ES-I3 (cell line): Measurements from ENCODE around the gene PDE4B.
"Not testable (repeated sequence)": the region's sequence is repeated elsewhere in the genome, so short reads cannot be mapped to it uniquely, and the experiment has no call there.

Source experiments
- H3K36me3 ChIP-seq: 2 replicates; pipeline ENCODE4 v1.6.1; 2013; ENCODE audit warnings: mild to moderate bottlenecking, low read length, control low read depth, moderate library complexity; ENCODE audit not compliant: insufficient read depth
- H3K4me1 ChIP-seq: 2 replicates; pipeline ENCODE4 v1.6.1; 2013; ENCODE audit warnings: mild to moderate bottlenecking, control low read depth, low read length; ENCODE audit not compliant: insufficient read depth
- H3K9ac ChIP-seq: 2 replicates; pipeline ENCODE4 v1.6.1; 2013; ENCODE audit warnings: low read depth, mild to moderate bottlenecking, low read length, moderate library complexity
- H3K9me3 ChIP-seq: 2 replicates; pipeline ENCODE4 v1.6.1; 2013; ENCODE audit warnings: mild to moderate bottlenecking, low read length, moderate library complexity; ENCODE audit not compliant: control insufficient read depth, insufficient read depth

The PDE4B gene

GRCh38 chr1:65992165-65992821 is 199.6 kb downstream of the PDE4B start:
- no peaks in the 10 kb centered on the region for H3K4me1 ChIP-seq
- no peak overlapping the region for H3K9ac ChIP-seq
- no peaks in the 10 kb centered on the region for H3K9me3 ChIP-seq
- no peaks in the 10 kb centered on the region for H3K36me3 ChIP-seq

DNA sequence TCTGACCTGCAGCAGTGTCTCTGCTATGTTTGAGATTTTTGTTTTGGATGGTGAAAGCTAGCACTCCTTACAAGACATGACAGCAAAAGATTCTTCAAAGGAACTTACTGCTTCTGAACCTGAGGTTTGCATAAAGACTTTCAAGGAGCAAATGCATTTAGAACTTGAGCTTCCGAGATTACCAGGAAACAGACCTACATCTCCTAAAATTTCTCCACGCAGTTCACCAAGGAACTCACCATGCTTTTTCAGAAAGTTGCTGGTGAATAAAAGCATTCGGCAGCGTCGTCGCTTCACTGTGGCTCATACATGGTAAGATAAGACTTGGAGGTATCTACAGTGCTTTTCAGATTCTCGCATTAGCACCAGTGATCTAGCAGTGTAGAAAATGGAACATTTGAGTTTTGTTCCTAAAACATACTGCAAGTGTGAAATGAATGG is 200.2 kb downstream of the PDE4B start:
- no peaks in the 10 kb centered on the region for H3K36me3 ChIP-seq
- no peak overlapping the region for H3K9ac ChIP-seq
- H3K9me3 ChIP-seq, result no peaks in the 10 kb centered on the region
- H3K4me1 ChIP-seq, result no peaks in the 10 kb centered on the region

- Histone ChIP-seq H3K4me1 (no peaks in the 10 kb centered on the region), H3K9me3 (no peaks in the 10 kb centered on the region), H3K9ac (no peak overlapping the region), H3K36me3 (no peaks in the 10 kb centered on the region)
Measured at GRCh38 chr1:65994223-65994622, 201.5 kb downstream of the PDE4B start.

DNA sequence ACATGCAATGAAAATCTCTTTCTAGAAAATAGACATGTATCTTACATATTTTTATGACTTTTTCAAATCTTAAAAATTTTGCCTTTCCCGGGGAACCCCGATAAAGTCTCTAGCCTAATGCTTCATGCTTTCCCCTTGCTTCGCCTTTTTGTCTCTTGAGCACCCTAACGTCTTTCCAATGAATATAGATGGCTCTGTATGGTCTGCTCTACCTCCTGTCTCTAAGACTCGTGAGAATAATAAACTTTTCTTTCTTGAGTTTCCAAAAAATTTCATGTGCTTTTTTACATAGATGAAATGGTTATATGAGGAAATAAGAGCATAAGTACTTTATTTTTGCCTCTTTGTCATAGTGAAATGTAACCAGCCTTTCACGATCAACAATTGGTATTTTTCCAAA is 202.6 kb downstream of the PDE4B start:
- no peak overlapping the region for H3K9ac ChIP-seq
- no peaks in the 10 kb centered on the region for H3K36me3 ChIP-seq
- no peaks in the 10 kb centered on the region for H3K9me3 ChIP-seq
- H3K4me1 ChIP-seq, result no peaks in the 10 kb centered on the region

DNA sequence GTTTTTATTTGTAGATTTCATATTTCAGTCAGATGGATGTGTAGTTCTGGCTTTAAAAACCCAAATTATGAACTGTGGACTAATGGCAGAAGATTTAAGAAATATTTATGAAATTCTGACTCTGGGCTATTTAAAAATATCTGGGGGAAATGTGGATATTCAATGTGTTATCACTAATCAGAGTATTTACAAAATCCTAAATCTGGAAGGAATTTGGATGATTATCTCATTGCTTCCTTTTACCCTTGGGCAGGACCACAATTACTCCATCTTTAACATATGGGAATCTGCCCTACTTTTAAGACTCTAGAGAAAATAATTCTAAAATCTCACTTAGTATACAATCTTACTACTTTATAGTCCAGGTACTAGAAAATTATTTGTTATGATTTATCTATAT is 203.2 kb downstream of the PDE4B start:
- H3K36me3 ChIP-seq, result no peaks in the 10 kb centered on the region
- no peaks in the 10 kb centered on the region for H3K9me3 ChIP-seq
- no peak overlapping the region for H3K9ac ChIP-seq
- H3K4me1 ChIP-seq, result no peaks in the 10 kb centered on the region

DNA sequence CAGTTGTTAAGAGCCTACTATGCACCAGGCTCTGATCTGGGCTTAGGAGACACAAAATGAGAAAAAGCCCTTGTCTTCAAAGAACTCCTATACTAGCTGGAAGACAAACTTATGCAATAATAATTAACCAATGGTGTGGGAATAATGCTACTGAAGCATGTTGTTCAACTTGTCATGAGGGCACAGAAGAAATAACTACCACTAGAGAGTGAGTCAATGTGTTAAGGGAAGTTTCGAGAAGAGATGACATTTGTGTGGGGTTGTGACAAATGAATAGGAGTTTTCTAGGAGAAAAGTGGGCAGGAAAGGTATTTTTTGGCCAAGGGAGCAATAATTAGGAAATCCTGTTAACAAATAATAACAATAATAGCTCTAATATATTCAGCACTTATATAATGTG is 205.0 kb downstream of the PDE4B start:
- Histone ChIP-seq H3K4me1 (no peaks in the 10 kb centered on the region), H3K9ac (no peak overlapping the region), H3K9me3 (no peaks in the 10 kb centered on the region), H3K36me3 (no peaks in the 10 kb centered on the region)

DNA sequence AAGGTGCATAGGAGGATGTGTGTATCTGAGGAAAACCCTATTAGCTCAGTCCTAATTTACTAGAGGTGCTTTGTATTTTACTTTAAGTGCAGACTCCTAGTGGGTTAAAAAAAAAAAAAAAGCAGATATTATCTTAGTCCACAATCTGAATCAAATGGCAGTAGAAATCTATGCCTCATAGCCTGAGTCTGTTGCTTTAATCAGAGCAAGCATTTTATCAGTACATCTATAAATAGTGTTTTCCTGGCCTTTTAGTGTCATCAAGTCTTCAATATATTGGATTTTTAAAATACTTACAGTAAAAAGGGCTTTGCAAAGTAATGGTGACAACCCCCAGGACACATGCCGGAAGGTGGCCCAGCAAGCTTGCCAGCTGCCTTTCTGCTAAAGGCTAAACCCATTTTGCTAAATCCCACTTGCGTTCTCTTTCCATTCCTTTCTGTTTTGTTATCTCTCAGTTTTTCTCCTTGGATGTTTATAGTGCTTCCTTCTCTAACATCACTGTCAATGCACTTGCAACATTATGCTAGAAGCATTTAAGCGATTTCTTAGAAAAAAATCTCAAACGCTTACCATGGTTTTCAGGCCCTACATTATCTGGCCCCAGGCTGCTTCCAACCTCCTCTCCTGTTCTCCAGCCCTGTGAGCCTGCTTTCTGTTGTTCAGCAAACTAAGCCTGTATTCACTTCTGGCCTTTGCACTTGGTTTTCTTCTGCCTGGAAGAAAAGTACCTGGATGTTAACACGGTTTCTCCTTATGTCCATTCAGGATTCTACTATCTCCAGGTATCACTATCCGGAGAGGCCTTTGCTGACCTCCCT is 206.3 kb downstream of the PDE4B start:
- Histone ChIP-seq H3K4me1 (no peaks in the 10 kb centered on the region), H3K9ac (no peak overlapping the region), H3K9me3 (no peaks in the 10 kb centered on the region), H3K36me3 (no peaks in the 10 kb centered on the region)

- no peak overlapping the region for H3K9ac ChIP-seq
- H3K36me3 ChIP-seq, result no peaks in the 10 kb centered on the region
- no peaks in the 10 kb centered on the region for H3K9me3 ChIP-seq
- no peaks in the 10 kb centered on the region for H3K4me1 ChIP-seq
Measured at GRCh38 chr1:66000033-66000637, 207.4 kb downstream of the PDE4B start.

GRCh38 chr1:66003690-66004089 is 211.0 kb downstream of the PDE4B start:
- Histone ChIP-seq H3K4me1 (no peaks in the 10 kb centered on the region), H3K9me3 (no peaks in the 10 kb centered on the region), H3K36me3 (no peaks in the 10 kb centered on the region), H3K9ac (no peak overlapping the region)

- not testable (repeated sequence) for H3K4me1 ChIP-seq, H3K9me3 ChIP-seq, H3K36me3 ChIP-seq, H3K9ac ChIP-seq
Measured at GRCh38 chr1:66006534-66006933, 213.8 kb downstream of the PDE4B start.

DNA sequence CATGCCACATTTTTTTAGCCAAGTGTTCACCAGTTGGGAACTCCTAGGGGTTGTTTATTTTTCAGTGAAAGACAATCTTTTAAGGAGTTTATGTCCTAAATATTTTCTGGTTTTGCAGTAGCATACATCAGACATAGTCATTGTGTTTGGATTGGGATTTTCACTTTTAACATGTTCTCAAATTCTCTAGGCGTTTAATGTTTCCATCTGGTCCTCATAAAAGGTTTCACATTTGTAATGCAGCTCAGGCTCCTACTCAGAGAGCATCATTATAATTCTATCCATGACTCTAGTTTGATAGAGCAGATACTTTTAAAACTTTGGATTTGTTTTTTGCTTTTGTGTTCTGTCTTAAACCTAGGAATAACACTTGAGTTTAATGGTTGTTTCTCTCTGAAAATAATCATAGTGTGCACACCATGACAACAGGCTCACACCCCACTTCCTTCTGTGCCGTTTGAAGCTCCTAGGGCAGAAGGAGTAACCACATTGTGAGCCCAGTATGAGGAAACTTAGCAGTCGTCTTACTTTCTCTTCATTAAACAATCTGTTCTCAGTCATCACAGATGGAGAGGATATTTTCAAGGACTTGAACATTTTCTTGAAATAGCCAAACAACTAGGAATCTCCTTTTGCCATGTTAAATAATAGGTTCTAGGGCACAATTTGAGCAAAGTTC is 219.6 kb downstream of the PDE4B start:
- no peaks in the 10 kb centered on the region for H3K4me1 ChIP-seq
- no peak overlapping the region for H3K9ac ChIP-seq
- H3K36me3 ChIP-seq, result no peaks in the 10 kb centered on the region
- no peaks in the 10 kb centered on the region for H3K9me3 ChIP-seq

- no peaks in the 10 kb centered on the region for H3K4me1 ChIP-seq
- no peaks in the 10 kb centered on the region for H3K9me3 ChIP-seq
- H3K36me3 ChIP-seq, result no peaks in the 10 kb centered on the region
- H3K9ac ChIP-seq, result no peak overlapping the region
Measured at GRCh38 chr1:66013371-66013770, 220.7 kb downstream of the PDE4B start.

DNA sequence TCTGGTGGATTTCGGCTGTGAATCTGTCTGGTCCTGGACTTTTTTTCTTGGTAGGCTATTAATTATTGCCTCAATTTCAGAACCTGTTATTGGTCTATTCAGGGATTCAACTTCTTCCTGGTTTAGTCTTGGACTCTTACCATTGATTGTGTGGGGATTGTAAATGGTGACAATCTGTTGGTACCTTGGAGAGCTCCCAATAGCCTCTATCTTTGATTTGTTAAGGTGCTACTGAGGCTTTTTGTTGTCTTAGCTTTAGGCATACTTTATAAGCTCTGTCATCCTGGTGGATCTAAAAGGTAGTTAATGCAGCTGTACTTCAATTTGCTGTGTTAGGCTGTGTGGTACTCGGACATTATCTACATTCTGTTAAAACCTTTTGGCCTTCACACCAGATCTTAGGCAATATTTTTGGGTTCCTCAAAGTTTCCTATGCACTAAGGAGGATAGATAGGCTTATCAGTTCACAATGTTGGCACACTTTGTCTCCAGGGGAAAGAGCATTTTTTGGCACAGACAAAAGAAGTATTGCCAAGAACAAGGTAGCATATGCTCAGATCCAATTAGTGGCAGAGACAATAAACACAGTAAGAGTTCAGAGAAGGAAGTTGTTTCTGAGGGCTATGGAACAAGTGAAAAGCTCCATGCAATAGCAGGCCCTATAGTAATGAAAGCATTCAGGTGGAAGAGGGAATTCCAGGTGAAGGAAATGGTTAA is 230.4 kb downstream of the PDE4B start:
- no peak overlapping the region for H3K9ac ChIP-seq

GRCh38 chr1:66025188-66025587 is 232.5 kb downstream of the PDE4B start:
- no peaks in the 10 kb centered on the region for H3K36me3 ChIP-seq
- H3K9ac ChIP-seq, result no peak overlapping the region
- H3K9me3 ChIP-seq, result no peaks in the 10 kb centered on the region
- H3K4me1 ChIP-seq, result no peaks in the 10 kb centered on the region

More for the DNA sequence above, 230.4 kb downstream of the PDE4B start:
- Histone ChIP-seq H3K9me3 (no peaks in the 10 kb centered on the region), H3K36me3 (no peaks in the 10 kb centered on the region), H3K4me1 (no peaks in the 10 kb centered on the region)
